Measurements from ENCODE around the gene DAGLA. TPM values are rescaled to one million over a fixed set of nuclear protein-coding genes. Genes with fewer than 3 reads are reported as not detected.

Gene DAGLA
- total RNA-seq, 3 donors from 2014 or later (not counting 1 experiment from before 2014, with no cell fraction given), result 0.18 to 0.48 (median 0.38) TPM

DNA sequence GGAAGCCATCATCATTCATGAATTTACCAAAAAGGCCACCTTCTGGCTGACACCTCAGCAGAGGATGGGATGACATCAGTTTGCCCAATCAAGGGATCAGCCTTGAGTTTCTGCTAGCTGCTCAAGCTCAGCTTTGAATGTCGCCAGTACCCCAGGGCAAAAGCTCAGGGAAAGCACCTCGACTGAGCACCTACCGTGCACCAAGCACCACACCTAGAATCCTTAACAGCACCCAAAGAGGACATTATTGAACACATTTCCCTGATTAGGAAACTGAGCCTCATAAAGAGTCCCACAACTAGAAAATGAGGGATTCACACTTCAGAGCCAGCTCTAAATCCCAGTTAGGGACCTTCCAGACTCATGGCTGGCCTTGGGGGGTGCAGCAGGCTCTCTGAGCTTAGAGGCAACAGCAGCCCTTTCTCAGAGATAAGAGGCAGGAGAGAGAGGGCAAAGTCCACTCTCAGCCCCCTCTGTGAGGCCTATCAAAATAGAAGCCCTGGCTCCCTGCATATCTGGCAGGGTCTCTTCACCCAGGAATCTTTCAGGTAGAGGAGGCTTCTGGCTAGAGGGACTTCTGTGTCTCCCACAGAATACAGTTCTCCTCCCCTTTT, 13.4 kb upstream of the DAGLA start:
- no peaks in the 10 kb centered on the region for H3K36me3 Mint-ChIP-seq
- WGBS (ENCODE audit: insufficient coverage), result 83% methylated on average over 3 of the region's 3 CpGs
- no peaks in the 10 kb centered on the region for H3K4me1 ChIP-seq (ENCODE audit: control insufficient read depth, insufficient read depth, low read length)
- no peaks in the 10 kb centered on the region for H3K4me1 Mint-ChIP-seq
- no peak for DNase-seq
- no peak overlapping the region for H3K4me3 Mint-ChIP-seq
- no peak overlapping the region for H3K27ac ChIP-seq (ENCODE audit: low read length)
- H3K27me3 ChIP-seq (ENCODE audit: control insufficient read depth, insufficient read depth, low read length), result no peaks in the 10 kb centered on the region
- H3K36me3 ChIP-seq (ENCODE audit: control insufficient read depth, insufficient read depth, low read length), result no peaks in the 10 kb centered on the region
- H3K9me3 Mint-ChIP-seq, result no peaks in the 10 kb centered on the region
- H3K27ac Mint-ChIP-seq, result no peak overlapping the region
- H3K27me3 Mint-ChIP-seq (ENCODE audit: low read depth in 2 of 2), result peaks cover 0 to 5% of the 10 kb centered on the region in 2 donors
- intact Hi-C loops (cut with micrococcal nuclease), result no loop called here
- H3K9me3 ChIP-seq (ENCODE audit: control insufficient read depth, insufficient read depth, low read length), result no peaks in the 10 kb centered on the region
- no peak for ATAC-seq
- TF ChIP-seq, protein P1, sequence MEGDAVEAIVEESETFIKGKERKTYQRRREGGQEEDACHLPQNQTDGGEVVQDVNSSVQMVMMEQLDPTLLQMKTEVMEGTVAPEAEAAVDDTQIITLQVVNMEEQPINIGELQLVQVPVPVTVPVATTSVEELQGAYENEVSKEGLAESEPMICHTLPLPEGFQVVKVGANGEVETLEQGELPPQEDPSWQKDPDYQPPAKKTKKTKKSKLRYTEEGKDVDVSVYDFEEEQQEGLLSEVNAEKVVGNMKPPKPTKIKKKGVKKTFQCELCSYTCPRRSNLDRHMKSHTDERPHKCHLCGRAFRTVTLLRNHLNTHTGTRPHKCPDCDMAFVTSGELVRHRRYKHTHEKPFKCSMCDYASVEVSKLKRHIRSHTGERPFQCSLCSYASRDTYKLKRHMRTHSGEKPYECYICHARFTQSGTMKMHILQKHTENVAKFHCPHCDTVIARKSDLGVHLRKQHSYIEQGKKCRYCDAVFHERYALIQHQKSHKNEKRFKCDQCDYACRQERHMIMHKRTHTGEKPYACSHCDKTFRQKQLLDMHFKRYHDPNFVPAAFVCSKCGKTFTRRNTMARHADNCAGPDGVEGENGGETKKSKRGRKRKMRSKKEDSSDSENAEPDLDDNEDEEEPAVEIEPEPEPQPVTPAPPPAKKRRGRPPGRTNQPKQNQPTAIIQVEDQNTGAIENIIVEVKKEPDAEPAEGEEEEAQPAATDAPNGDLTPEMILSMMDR (IDR thresholded peaks at IDR 0.05), result no peak
- H3K4me3 ChIP-seq (ENCODE audit: low read length), result no peak overlapping the region

DNA sequence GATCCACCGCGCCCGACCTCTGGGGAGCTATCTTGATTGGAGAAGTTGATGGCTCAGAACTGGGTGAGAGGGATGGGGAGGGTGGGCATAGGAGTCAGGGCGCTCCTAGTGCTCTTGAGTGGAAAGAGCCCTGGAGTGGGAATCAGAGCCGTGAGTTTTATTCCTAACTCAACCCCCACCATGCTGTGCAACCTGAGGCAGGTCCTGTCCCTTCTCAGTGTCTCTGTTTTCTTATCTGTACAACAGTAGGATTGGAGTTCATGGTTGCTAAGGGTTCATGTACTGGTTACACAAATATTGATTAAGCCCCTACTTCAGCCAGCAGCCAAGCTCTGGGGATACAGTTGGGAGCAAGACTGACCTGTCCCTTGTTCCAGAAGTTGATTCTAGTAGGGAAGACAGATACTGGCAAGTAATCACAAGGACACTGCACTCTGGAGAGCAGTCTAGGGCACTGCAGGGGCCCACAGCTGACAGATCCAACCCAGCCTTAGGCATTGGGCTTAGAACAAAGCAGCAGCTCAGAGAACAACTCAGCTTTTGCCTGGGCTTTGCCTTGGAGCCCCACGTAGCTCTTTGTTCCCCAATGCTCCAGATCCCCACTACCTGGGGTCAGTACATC, 12.4 kb upstream of the DAGLA start:
- Histone ChIP-seq H3K27me3 (ENCODE audit: control insufficient read depth, insufficient read depth, low read length) (no peaks in the 10 kb centered on the region), H3K27ac (ENCODE audit: low read length) (no peak overlapping the region), H3K36me3 (ENCODE audit: control insufficient read depth, insufficient read depth, low read length) (no peaks in the 10 kb centered on the region), H3K4me1 (ENCODE audit: control insufficient read depth, insufficient read depth, low read length) (no peaks in the 10 kb centered on the region), H3K4me3 (ENCODE audit: low read length) (no peak overlapping the region), H3K9me3 (ENCODE audit: control insufficient read depth, insufficient read depth, low read length) (no peaks in the 10 kb centered on the region)
- H3K4me1 Mint-ChIP-seq, result no peaks in the 10 kb centered on the region
- no peak overlapping the region for H3K4me3 Mint-ChIP-seq
- peaks cover 0 to 5% of the 10 kb centered on the region in 2 donors for H3K27me3 Mint-ChIP-seq (ENCODE audit: low read depth in 2 of 2)
- H3K27ac Mint-ChIP-seq, result no peak overlapping the region
- ATAC-seq (no peak), DNase-seq (no peak)
- no peaks in the 10 kb centered on the region for H3K9me3 Mint-ChIP-seq
- intact Hi-C loops (cut with micrococcal nuclease), result no loop called here
- 91% methylated on average over 4 of the region's 6 CpGs for WGBS (ENCODE audit: insufficient coverage)
- TF ChIP-seq, protein P1 (IDR thresholded peaks at IDR 0.05), result no peak
- H3K36me3 Mint-ChIP-seq, result no peaks in the 10 kb centered on the region

DNA sequence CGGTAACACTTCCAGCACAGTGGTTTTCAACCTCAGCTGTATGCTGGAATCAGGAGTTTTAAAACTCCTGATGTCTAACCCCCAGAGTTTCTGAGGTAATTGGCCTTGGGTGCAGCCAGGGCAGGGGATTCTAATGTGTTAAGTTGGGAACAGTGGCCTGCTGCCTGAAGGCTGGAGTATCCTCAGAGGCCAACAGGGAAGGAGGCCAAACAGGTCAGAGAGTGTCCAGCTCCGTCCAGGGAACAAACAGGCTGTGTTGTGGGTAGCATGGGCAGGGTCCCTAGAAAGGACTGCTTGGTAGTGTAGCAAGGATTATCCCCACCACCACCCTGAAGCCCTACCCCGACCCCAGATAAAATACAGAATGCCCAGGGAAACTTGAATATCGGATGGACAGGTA, 10.8 kb upstream of the DAGLA start:
- H3K9me3 ChIP-seq (ENCODE audit: control insufficient read depth, insufficient read depth, low read length), result no peaks in the 10 kb centered on the region
- no peaks in the 10 kb centered on the region for H3K4me1 Mint-ChIP-seq
- H3K4me3 ChIP-seq (ENCODE audit: low read length), result no peak overlapping the region
- H3K9me3 Mint-ChIP-seq, result no peaks in the 10 kb centered on the region
- no peak for DNase-seq
- H3K36me3 Mint-ChIP-seq, result no peaks in the 10 kb centered on the region
- 86% methylated on average over 2 of the region's 4 CpGs for WGBS (ENCODE audit: insufficient coverage)
- no peak overlapping the region for H3K4me3 Mint-ChIP-seq
- TF ChIP-seq, protein P1 (IDR thresholded peaks at IDR 0.05), result no peak
- H3K36me3 ChIP-seq (ENCODE audit: control insufficient read depth, insufficient read depth, low read length), result no peaks in the 10 kb centered on the region
- no peak overlapping the region for H3K27ac ChIP-seq (ENCODE audit: low read length)
- no peaks in the 10 kb centered on the region for H3K4me1 ChIP-seq (ENCODE audit: control insufficient read depth, insufficient read depth, low read length)
- H3K27me3 Mint-ChIP-seq (ENCODE audit: low read depth in 2 of 2), result peaks cover under 1 to 14% of the 10 kb centered on the region in 2 donors
- ATAC-seq, result no peak
- intact Hi-C loops (cut with micrococcal nuclease), result no loop called here
- no peaks in the 10 kb centered on the region for H3K27me3 ChIP-seq (ENCODE audit: control insufficient read depth, insufficient read depth, low read length)
- H3K27ac Mint-ChIP-seq, result no peak overlapping the region

DNA sequence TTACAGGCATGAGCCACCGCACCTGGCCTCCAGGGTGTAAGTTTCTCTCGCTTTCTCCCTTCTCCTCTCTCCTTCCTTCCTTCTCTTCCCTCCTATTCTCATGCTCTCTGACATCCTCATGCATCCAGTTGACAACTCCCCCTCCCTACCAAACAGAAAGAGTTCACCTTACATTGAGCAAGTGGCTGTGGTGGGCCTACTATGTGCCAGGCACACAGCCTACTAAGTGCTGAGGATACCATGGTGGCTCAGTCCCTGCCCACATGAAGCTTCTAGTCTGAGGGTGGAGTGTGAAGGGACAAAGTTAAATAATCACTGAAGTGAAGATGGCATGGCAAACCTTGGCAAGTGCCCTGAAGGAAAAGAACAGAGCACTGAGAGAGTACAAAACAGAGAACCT, 9.6 kb upstream of the DAGLA start:
- Histone ChIP-seq H3K4me1 (ENCODE audit: control insufficient read depth, insufficient read depth, low read length) (no peaks in the 10 kb centered on the region), H3K36me3 (ENCODE audit: control insufficient read depth, insufficient read depth, low read length) (no peaks in the 10 kb centered on the region), H3K9me3 (ENCODE audit: control insufficient read depth, insufficient read depth, low read length) (no peaks in the 10 kb centered on the region), H3K27me3 (ENCODE audit: control insufficient read depth, insufficient read depth, low read length) (no peaks in the 10 kb centered on the region), H3K4me3 (ENCODE audit: low read length) (no peak overlapping the region), H3K27ac (ENCODE audit: low read length) (no peak overlapping the region)
- Mint-ChIP-seq H3K27me3 (ENCODE audit: low read depth in 2 of 2) (peaks cover 12 to 14% of the 10 kb centered on the region in 2 donors), H3K4me3 (no peak overlapping the region), H3K36me3 (no peaks in the 10 kb centered on the region), H3K27ac (no peak overlapping the region), H3K4me1 (no peaks in the 10 kb centered on the region), H3K9me3 (no peaks in the 10 kb centered on the region)
- TF ChIP-seq, protein P1 (IDR thresholded peaks at IDR 0.05), result no peak
- intact Hi-C loops (cut with micrococcal nuclease), result no loop called here
- no peak for DNase-seq
- no peak for ATAC-seq
- 96% methylated on average over 2 of the region's 2 CpGs for WGBS (ENCODE audit: insufficient coverage)

Data from natural killer cell (primary cell).